GM20000 (cell line): ENCODE results near the gene TRIM8.

Source experiments
- DNase-seq: peaks from one replicate; pipeline ENCODE4 v3.0.0; 2012; ENCODE audit warnings: low spot score
- CTCF ChIP-seq: IDR thresholded peaks from 2 replicates; pipeline ENCODE4 v1.5.1; 2012; ENCODE audit warnings: mild to moderate bottlenecking, control low read depth; ENCODE audit errors: extremely low read depth, missing control alignments

The TRIM8 gene

GRCh38 chr10:102647443-102648268 is 3.4 kb downstream of the TRIM8 start:
- no peak for DNase-seq
- no peak for TF ChIP-seq CTCF

- DNase-seq, result no peak
- no peak for TF ChIP-seq CTCF
These were observed 4.1 kb downstream of the TRIM8 start for GRCh38 chr10:102648269-102648888.

- DNase-seq, result no peak
- TF ChIP-seq CTCF, result no peak
These were observed 4.9 kb downstream of the TRIM8 start for GRCh38 chr10:102648889-102649796.

- no peak for DNase-seq
- TF ChIP-seq CTCF, result no peak
These were observed 5.7 kb downstream of the TRIM8 start for GRCh38 chr10:102649797-102650654.

GRCh38 chr10:102650655-102651454 is 6.6 kb downstream of the TRIM8 start:
- TF ChIP-seq CTCF, result no peak
- no peak for DNase-seq

- no peak for DNase-seq
- TF ChIP-seq CTCF, result no peak
These were observed 7.3 kb downstream of the TRIM8 start for GRCh38 chr10:102651455-102652169.
